HepG2 (cell line): ENCODE measurements around the gene PPIP5K1. TPM values are rescaled to one million over a fixed set of nuclear protein-coding genes. Genes with fewer than 3 reads are reported as not detected.

ENCODE experiments used
- ATAC-seq: fragments of 200-7000 bp; cut with Tn5 transposase; 3 replicates; pipeline ENCODE4 v1.9.1; 2020; ENCODE audit warnings: mild to moderate bottlenecking, moderate library complexity
- BruUV-seq: library from RNA; stranded (reverse); fragments of 400-500 nt; replicated peaks from 2 replicates; lab custom pipeline; 2021; lab: Mats Ljungman, UMichigan
- CTCF ChIA-PET: fragments of 300-600 bp; formaldehyde crosslinking; extraction: SDS; loops from one replicate; lab custom pipeline; 2021; ENCODE audit warnings: low total read pairs, inconsistent platforms, low intra/inter-chr PET ratio; lab: Yijun Ruan, JAX
- POLR2A ChIA-PET: fragments of 350-600 bp; sonication (Branson Sonifier 250); formaldehyde crosslinking; loops from one replicate; lab custom pipeline; 2020; ENCODE audit warnings: antibody characterized with exemption, inconsistent platforms; lab: Yijun Ruan, JAX
- DNase-seq: peaks from one replicate; pipeline ENCODE4 v3.0.0-alpha.2; 2015; ENCODE audit warnings: low spot score
- FAIRE-seq: peaks from 3 replicates; lab custom pipeline; 2011; peaks lifted over from hg19 to GRCh38; lab: Jason Lieb, UNC
- H2AFZ ChIP-seq: one replicate; pipeline ENCODE4 v1.6.1; 2011; ENCODE audit warnings: low read length, inconsistent platforms
- H3K27ac ChIP-seq: fragments of 300-600 bp; 3 replicates; pipeline ENCODE4 v1.8.0; 2011; ENCODE audit warnings: mixed run types, mild to moderate bottlenecking, mixed read lengths, low read length, inconsistent platforms; ENCODE audit not compliant: insufficient read depth; ENCODE audit errors: extremely low read length
- H3K27me3 ChIP-seq, 2 experiments: fragments of 200-600 bp in 1 of 2; 2 replicates in 1 of 2; 3 replicates in 1 of 2; pipeline versions ENCODE4 v1.6.0 to v1.8.0; 2011; ENCODE audit warnings: low read length in 2 of 2, mild to moderate bottlenecking in 2 of 2, moderate library complexity in 2 of 2, inconsistent platforms in 1 of 2; ENCODE audit not compliant: insufficient read depth in 2 of 2, control insufficient read depth in 1 of 2
- H3K36me3 ChIP-seq, 2 experiments: fragments of 200-600 bp in 1 of 2; replicated peaks in 1 of 2; 2 replicates in 1 of 2; 3 replicates in 1 of 2; pipeline versions ENCODE4 v1.5.1 to v1.8.0; 2011; ENCODE audit warnings: low read length in 2 of 2, inconsistent platforms in 1 of 2; ENCODE audit not compliant: insufficient read depth in 2 of 2, control insufficient read depth in 1 of 2
- H3K4me1 ChIP-seq: 2 replicates; pipeline ENCODE4 v1.5.1; 2012; ENCODE audit warnings: low read length, inconsistent platforms; ENCODE audit not compliant: insufficient read depth
- H3K4me2 ChIP-seq: 2 replicates; pipeline ENCODE4 v1.6.0; 2011; ENCODE audit warnings: low read depth, low read length, inconsistent platforms
- H3K4me3 ChIP-seq, 3 experiments: fragments of 200-600 bp in 1 of 3; sonication (generic), shearing (Covaris generic) in 1 of 3; replicated peaks in 1 of 3; 2 replicates each; pipeline ENCODE4 v1.5.1; 2011 to 2016; ENCODE audit warnings: low read length in 3 of 3, inconsistent platforms in 2 of 3, low read depth in 2 of 3, mild to moderate bottlenecking in 2 of 3, control low read depth in 1 of 3, mixed read lengths in 1 of 3; ENCODE audit not compliant: insufficient read depth in 1 of 3
- H3K79me2 ChIP-seq: one replicate; pipeline ENCODE4 v1.6.1; 2011; ENCODE audit warnings: low read length, inconsistent platforms; ENCODE audit not compliant: insufficient read depth
- H3K9ac ChIP-seq: 2 replicates; pipeline ENCODE4 v1.6.0; 2011; ENCODE audit warnings: mild to moderate bottlenecking, low read depth, low read length, inconsistent platforms; ENCODE audit not compliant: insufficient read depth
- H3K9me3 ChIP-seq: 2 replicates; pipeline ENCODE4 v1.5.1; 2012; ENCODE audit warnings: mild to moderate bottlenecking, low read length
- H4K20me1 ChIP-seq: 2 replicates; pipeline ENCODE4 v1.6.0; 2011; ENCODE audit warnings: inconsistent platforms, mild to moderate bottlenecking, low read length, moderate library complexity; ENCODE audit not compliant: insufficient read depth
- ATF4 ChIP-seq, 2 experiments: fragments of 450-650 bp in 1 of 2; sonication (generic) in 1 of 2; formaldehyde crosslinking; IDR thresholded peaks; 2 replicates each; pipeline versions ENCODE4 v1.5.0 to v1.8.0; 2020 to 2022; ENCODE audit warnings: mild to moderate bottlenecking in 1 of 2, missing genetic modification reagents in 1 of 2
- ATF7 ChIP-seq, 2 experiments: fragments of 450-650 bp in 1 of 2; sonication (generic) in 1 of 2; formaldehyde crosslinking in 1 of 2; IDR thresholded peaks; 2 replicates each; pipeline versions ENCODE4 v1.4.0 to v1.6.1; 2016 to 2020; ENCODE audit warnings: antibody characterized with exemption in 1 of 2, mild to moderate bottlenecking in 1 of 2, missing genetic modification reagents in 1 of 2
- BCL3 ChIP-seq: sonication (generic); formaldehyde crosslinking; IDR thresholded peaks from 2 replicates; pipeline ENCODE4 v1.5.1; 2020; ENCODE audit warnings: mild to moderate bottlenecking, missing genetic modification reagents, moderate library complexity
- CEBPB ChIP-seq: IDR thresholded peaks from 2 replicates; pipeline ENCODE4 v1.6.1; 2011; ENCODE audit warnings: low read depth, low read length, improper control_type of control experiment, borderline replicate concordance
- CEBPG ChIP-seq: IDR thresholded peaks from 2 replicates; pipeline ENCODE4 v1.6.1; 2016
- MED1 ChIP-seq: sonication (generic); formaldehyde crosslinking; IDR thresholded peaks from 2 replicates; pipeline ENCODE4 v1.4.0; 2020; ENCODE audit warnings: missing genetic modification reagents
- SNAPC2 ChIP-seq: sonication (generic); formaldehyde crosslinking; IDR thresholded peaks from 2 replicates; pipeline ENCODE4 v1.8.1; 2022; ENCODE audit warnings: mild to moderate bottlenecking, missing genetic modification reagents
- STAT6 ChIP-seq: sonication (generic); formaldehyde crosslinking; IDR thresholded peaks from 2 replicates; pipeline ENCODE4 v1.4.0; 2020; ENCODE audit warnings: missing genetic modification reagents, mild to moderate bottlenecking, borderline replicate concordance
- TP53 ChIP-seq: sonication (generic); formaldehyde crosslinking; conservative IDR thresholded peaks from 2 replicates; pipeline ENCODE4 v1.4.0; 2020; ENCODE audit warnings: missing genetic modification reagents
- TSC22D2 ChIP-seq: sonication (generic); formaldehyde crosslinking; IDR thresholded peaks from 2 replicates; pipeline ENCODE4 v1.5.1; 2020; ENCODE audit warnings: missing genetic modification reagents, mild to moderate bottlenecking, borderline replicate concordance
- U2AF2 ChIP-seq: fragments of 200-400 bp; formaldehyde crosslinking; IDR thresholded peaks from 2 replicates; pipeline ENCODE4 v1.6.1; 2017; ENCODE audit warnings: low read depth, mild to moderate bottlenecking, low read length
- ZFP37 ChIP-seq: sonication (generic); formaldehyde crosslinking; IDR thresholded peaks from 2 replicates; pipeline ENCODE4 v1.4.0; 2020; ENCODE audit warnings: missing genetic modification reagents, borderline replicate concordance
- ZGPAT ChIP-seq: IDR thresholded peaks from 2 replicates; pipeline ENCODE4 v1.6.1; 2016; ENCODE audit warnings: mild to moderate bottlenecking
- ZMYM4 ChIP-seq: sonication (generic); formaldehyde crosslinking; IDR thresholded peaks from 2 replicates; pipeline ENCODE4 v1.8.1; 2023; ENCODE audit warnings: mild to moderate bottlenecking, missing genetic modification reagents
- ZNF235 ChIP-seq: sonication (generic); formaldehyde crosslinking; IDR thresholded peaks from 2 replicates; pipeline ENCODE4 v1.8.1; 2023; ENCODE audit warnings: mild to moderate bottlenecking, missing genetic modification reagents, borderline replicate concordance
- in situ Hi-C: cut with HindIII; loops from 2 replicates; pipeline ENCODE4 v1.10.0; 2017; ENCODE audit warnings: low pct_unique_long_range_greater_than_20kb; ENCODE audit not compliant: extremely low pct_ligation_motif_present
- intact Hi-C: fragments of 100-400 bp; cut with micrococcal nuclease; formaldehyde crosslinking; loops from one replicate; pipeline ENCODE4 v1.10.0; 2022; ENCODE audit not compliant: unreplicated experiment
- polyA plus RNA-seq, 8 experiments: library from polyadenylated mRNA; depleted of rRNA in 3 of 8; stranded (reverse) in 7 of 8; unstranded in 1 of 8; fragments of >200 nt; fragmentation: Illumina TruSeq in 4 of 8; extraction: Trizol in 4 of 8; gene quantifications; 2 replicates each; pipeline versions ENCODE4 v1.2.1 to v1.2.3, GENCODE V29; 2011 to 2016; ENCODE audit warnings: low read depth in 4 of 8, missing spikeins in 1 of 8, mixed read lengths in 1 of 8; ENCODE audit not compliant: insufficient read depth in 1 of 8
- total RNA-seq, 5 experiments: library from RNA; depleted of rRNA; stranded (reverse); fragments of >200 nt; fragmentation: Illumina TruSeq; extraction: Trizol; gene quantifications; 2 replicates each; pipeline ENCODE4 v1.2.3, GENCODE V29; 2016; ENCODE audit warnings: low read depth in 1 of 5

The PPIP5K1 gene
- total and polyA plus RNA-seq, 2 of the 13 experiments (the other 11 are each of a cell fraction or from before 2014, with no cell fraction given) = 9.9 to 10.9 TPM

- TF ChIP-seq STAT6 (CRISPR knock-in tag) (no peak), ZFP37 (CRISPR knock-in tag) (no peak)
These were observed 45.7 kb downstream of the PPIP5K1 start (continued) for GRCh38 chr15:43544266-43544665.

- no peaks in the 10 kb centered on the region for H3K36me3 ChIP-seq
- no peak overlapping the region for H3K4me3 ChIP-seq
- no TSS peak for BruUV-seq
- H3K4me1 ChIP-seq = no peaks in the 10 kb centered on the region
- H3K9ac ChIP-seq = no peak overlapping the region
- ATAC-seq = no peak
- H4K20me1 ChIP-seq = no peaks in the 10 kb centered on the region
- DNase-seq = no peak
- H2AFZ ChIP-seq = no peak overlapping the region
- in situ Hi-C loops (no loop called here), intact Hi-C loops (no loop called here)
- H3K9me3 ChIP-seq = no peaks in the 10 kb centered on the region
- no peak overlapping the region for H3K27ac ChIP-seq
- no peaks in the 10 kb centered on the region for H3K27me3 ChIP-seq
- POLR2A ChIA-PET = no interaction called here
- TF ChIP-seq U2AF2 (no peak), SNAPC2 (CRISPR knock-in tag) (no peak), ZMYM4 (CRISPR knock-in tag) (no peak), CEBPG (CRISPR knock-in tag) (peak; percentile 89), TSC22D2 (no peak), ZNF235 (CRISPR knock-in tag) (no peak), ZGPAT (CRISPR knock-in tag) (no peak), MED1 (CRISPR knock-in tag) (no peak), BCL3 (CRISPR knock-in tag) (no peak), CEBPB (peak; percentile 95), TP53 (CRISPR knock-in tag) (no peak), ATF4 (CRISPR knock-in tag; IDR thresholded peaks at IDR 0.05) (peak in 1 of 2 experiments; percentile 74; a peak in 3 of 4 replicates), ATF7 (IDR thresholded peaks at IDR 0.05) (peak; percentile 26; the same call in 1 of the 2 replicates), ATF7 (CRISPR knock-in tag; IDR thresholded peaks at IDR 0.05) (no peak)
- CTCF ChIA-PET = no interaction called here
- no peaks in the 10 kb centered on the region for H3K79me2 ChIP-seq
- no peak for FAIRE-seq
- no peak overlapping the region for H3K4me2 ChIP-seq
These were observed 48.2 kb downstream of the PPIP5K1 start for GRCh38 chr15:43541785-43542184.
